HG02642 (cell line): ENCODE measurements around the gene LRRC37A2.
"Not testable (repeated sequence)": the region's sequence is repeated elsewhere in the genome, so short reads cannot be mapped to it uniquely, and the experiment has no call there.

ENCODE experiments used
- ATAC-seq: cut with Tn5 transposase; IDR thresholded peaks from one replicate; pipeline ENCODE4 v1.9.1; 2021; ENCODE audit warnings: mild to moderate bottlenecking; ENCODE audit not compliant: unreplicated experiment, poor library complexity

The LRRC37A2 gene

GRCh38 chr17:46512168-46512567 is at the start of gene LRRC37A2:
LRRC37A2 (plus strand) TSS chr17:46512468; CDS start chr17:46512713, 245 bp downstream.
- not testable (repeated sequence) for ATAC-seq

- not testable (repeated sequence) for ATAC-seq
Measured at GRCh38 chr17:46467618-46468017, 44.6 kb upstream of the LRRC37A2 start.

- ATAC-seq: not testable (repeated sequence)
Measured at GRCh38 chr17:46474489-46474888, 37.8 kb upstream of the LRRC37A2 start.

DNA sequence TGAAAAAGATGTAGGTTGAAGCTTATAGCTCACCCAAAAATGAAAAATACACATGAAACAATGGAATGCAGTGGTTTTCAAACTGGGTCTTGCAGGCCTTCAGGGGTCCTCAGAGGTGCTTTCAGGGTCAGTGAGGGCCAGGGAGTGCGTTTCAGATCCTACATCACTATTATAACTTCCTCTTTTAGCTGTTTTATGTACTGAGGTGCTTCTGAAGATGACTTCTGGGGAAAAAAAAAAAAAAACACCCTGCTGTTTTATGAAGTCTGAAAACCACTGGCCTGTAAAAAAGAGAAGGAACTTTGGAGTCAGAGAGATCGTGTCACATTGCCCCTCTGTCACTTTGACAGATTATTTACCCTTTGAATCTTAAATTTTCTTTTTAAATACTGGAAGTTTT is 36.7 kb upstream of the LRRC37A2 start:
- ATAC-seq: not testable (repeated sequence)

DNA sequence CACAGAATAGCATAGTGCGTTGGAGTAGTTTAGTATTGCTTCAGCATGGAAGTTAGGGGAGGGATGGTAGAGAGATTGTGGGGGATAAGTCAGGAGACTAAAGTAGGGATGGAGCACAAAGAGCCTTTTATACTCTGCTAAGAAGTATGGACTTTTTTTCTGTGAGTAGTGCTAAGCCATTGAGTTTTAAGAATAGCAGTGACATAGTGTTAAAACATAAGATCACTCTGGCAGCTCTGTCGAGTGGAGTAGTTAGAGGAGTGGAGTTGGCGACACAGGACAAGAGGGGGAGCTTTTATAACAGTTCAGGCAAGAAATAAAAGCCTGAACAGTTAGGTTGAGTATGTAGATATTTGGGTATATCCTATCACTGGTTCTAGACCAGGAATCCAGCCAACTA is 33.4 kb upstream of the LRRC37A2 start:
- ATAC-seq: not testable (repeated sequence)

GRCh38 chr17:46481310-46481709 is 31.0 kb upstream of the LRRC37A2 start:
- not testable (repeated sequence) for ATAC-seq

GRCh38 chr17:46492021-46492420 is 20.2 kb upstream of the LRRC37A2 start:
- ATAC-seq: not testable (repeated sequence)

DNA sequence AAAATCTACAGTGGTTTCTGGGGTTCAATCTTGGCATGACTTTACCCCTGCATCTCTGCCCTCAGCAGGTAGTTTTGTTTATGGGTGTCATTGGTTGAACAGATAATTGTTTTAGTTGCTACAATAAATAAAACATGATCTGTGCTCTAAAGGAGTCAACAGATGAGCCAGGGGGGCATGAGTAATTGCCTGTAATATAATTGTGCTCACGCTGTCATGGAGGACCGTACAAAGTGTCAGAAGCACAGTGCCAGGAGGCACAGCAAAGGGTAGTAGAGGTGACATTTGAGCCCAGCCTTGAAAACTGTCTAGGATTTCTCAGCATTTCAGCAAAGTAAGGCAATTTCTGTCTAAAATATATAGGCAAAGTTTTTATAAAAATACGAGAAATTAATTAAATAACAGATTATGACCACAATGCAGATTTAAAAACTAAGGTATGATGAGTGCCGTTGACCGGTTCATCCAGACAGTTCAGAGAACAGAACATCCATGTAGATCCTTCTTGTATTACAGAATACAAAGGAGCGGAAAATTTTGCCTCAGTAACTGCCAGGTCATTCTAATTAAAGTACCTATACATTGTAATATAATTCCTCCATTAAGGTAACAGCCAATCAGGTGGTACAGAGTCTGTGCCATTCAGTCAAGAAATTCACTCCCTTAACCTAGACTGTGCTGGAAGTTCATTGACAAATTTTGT is 12.7 kb upstream of the LRRC37A2 start:
- not testable (repeated sequence) for ATAC-seq

- ATAC-seq: not testable (repeated sequence)
Measured at GRCh38 chr17:46505896-46506295, 6.4 kb upstream of the LRRC37A2 start.

DNA sequence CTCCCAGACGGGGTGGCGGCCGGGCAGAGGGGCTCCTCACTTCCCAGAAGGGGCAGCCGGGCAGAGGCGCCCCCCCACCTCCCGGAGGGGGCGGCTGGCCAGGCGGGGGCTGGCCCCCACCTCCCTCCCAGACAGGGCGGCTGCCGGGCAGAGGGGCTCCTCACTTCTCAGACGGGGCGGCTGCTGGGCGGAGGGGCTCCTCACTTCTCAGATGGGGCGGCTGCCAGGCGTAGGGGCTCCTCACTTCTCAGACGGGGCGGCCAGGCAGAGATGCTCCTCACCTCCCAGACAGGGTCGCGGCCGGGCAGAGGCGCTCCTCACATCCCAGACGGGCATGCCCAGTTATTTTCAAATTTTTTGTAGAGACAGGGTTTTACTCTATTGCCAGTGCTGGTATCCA is 22.4 kb downstream of the LRRC37A2 start:
- not testable (repeated sequence) for ATAC-seq

DNA sequence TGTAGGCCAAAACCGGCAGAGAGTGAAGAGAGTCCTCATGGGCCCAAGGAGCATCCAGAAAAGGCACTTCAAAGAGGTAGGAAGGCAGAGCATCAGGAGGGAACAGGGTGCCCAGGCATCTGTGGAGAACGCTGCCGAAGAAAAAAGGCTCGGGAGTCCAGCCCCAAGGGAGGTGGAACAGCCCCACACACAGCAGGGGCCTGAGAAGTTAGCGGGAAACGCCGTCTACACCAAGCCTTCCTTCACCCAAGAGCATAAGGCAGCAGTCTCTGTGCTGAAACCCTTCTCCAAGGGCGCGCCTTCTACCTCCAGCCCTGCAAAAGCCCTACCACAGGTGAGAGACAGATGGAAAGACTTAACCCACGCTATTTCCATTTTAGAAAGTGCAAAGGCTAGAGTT is 36.3 kb downstream of the LRRC37A2 start:
- ATAC-seq: not testable (repeated sequence)

DNA sequence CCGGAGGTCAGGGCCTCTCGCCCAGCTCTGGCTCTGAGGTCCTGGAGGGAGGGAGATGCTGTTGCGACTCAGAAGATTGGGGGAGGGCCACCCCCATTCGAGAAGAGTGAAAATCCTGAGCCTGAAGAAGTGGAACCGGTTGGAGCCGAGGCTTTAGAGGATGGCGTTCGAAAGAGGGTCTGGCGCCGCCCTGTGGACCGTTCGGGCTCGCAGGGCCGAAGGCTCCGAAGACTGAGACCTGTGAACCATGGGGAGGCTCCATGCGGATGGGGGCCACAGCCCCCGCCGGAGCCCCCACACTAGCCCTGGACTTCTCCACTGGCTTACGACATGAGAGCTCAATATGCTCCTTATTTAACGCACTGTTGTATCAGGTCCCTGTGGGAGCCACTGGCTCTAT is 46.9 kb downstream of the LRRC37A2 start:
- not testable (repeated sequence) for ATAC-seq

DNA sequence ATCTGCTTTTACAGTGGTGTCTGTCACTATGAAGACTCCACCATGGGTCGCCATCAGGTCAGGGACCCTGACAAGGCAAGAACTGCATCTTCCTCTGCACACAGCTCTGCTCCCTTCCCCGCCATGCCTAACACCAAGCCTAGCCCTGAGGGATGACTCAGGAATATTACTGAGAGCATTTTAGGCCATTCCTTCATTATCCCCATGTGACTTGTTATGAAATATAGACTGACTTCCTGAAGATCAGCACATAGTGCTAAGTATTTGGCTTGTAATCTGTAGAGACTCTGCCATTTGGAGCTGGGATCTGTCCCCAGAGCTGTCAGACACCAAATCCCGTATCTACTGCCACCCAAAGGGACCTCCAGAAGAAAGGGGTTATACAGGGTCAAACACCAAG is 47.8 kb downstream of the LRRC37A2 start:
- ATAC-seq: not testable (repeated sequence)

DNA sequence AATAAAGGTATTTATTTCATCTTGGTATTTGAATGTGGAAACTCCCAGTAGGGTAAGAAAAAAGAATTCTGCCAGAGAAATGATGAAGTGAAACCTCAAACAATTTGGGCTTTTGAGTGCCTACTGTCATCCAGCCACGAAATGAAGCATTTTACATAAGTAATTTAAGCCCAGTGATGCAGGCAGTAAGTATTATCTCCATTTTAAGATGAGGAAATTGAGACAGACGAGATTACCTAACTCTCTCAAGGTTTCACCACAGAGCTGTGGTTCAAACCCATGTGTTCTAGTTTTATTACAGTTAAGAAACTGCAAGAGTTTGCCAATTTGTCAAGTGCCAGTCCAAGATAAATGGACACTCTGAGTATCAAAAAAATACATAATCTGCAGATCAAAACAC is 54.0 kb downstream of the LRRC37A2 start:
- ATAC-seq: not testable (repeated sequence)

- not testable (repeated sequence) for ATAC-seq
Measured at GRCh38 chr17:46566980-46567379, 54.7 kb downstream of the LRRC37A2 start.

- not testable (repeated sequence) for ATAC-seq
Measured at GRCh38 chr17:46571796-46572195, 59.5 kb downstream of the LRRC37A2 start.

DNA sequence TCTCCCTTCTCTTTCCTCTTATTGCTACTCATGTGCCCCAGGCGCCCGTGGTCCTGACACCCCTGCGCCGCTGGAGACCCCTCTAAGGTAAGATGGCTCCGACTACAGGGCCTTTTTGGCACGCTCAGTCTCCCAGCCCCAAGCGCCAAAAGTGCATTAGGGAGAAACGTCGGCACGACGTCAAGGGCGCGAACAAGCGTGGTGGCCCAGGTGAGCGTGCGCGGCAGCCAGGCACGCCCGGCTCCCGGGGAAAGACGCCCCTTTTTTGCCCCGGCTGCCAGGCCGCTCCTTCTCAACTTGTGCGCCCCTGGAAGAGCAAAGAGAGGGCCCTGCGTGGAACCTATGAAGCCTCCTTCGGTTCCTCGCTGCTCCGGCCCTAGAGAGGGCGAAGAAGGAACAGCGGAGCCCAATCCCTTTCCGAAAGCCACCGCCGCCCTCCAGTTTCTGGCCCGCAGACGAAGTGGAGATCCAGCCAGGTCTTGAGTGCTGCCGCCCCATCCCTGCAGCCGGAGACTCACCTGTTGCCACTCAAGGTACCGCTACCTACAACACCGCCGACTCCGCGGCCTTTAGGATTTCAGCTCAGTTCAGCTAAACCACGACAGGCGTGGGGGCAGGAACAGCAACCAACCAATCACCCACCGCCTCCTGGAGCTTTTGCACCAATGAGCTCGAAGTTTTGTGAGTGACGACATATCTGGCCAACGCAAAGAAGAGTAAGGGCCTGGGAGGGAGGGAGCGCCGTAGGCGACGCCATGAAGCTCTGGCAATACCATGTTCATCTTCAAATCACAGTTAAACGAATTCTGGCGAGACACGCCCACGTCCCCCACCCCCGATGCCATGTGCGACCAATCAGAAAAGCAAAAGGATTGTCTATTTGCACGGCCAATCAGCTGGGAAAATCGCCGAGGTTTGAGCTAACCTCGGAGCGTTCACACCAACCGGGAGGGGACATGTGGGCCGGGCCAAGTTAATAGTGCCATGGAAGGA is 67.1 kb downstream of the LRRC37A2 start, which contains the start of gene ARL17A:
ARL17A (minus strand) TSS at position 609 of the 993 bp plus-strand sequence. CDS start 3,369 bp downstream, outside the sequence.
- peak; percentile 89 for ATAC-seq

DNA sequence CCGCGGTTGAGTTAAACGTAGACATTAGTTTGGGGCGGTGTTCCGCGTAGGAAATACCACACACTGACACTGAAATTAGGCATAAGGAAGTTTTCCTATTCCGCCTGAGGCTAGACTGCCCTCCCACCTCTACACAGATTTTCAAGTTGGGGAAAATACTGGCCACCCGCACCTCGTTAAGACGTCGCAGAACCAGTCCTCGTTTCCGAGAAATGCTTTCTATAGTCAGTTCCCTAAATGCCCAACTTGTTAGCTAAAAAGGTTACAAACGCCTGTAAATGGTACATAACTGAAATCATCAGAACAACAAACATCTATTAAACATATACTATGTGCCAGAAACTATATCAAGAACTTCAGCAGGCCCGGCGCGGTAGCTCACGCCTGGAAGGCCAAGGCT is 67.8 kb downstream of the LRRC37A2 start:
- not testable (repeated sequence) for ATAC-seq

DNA sequence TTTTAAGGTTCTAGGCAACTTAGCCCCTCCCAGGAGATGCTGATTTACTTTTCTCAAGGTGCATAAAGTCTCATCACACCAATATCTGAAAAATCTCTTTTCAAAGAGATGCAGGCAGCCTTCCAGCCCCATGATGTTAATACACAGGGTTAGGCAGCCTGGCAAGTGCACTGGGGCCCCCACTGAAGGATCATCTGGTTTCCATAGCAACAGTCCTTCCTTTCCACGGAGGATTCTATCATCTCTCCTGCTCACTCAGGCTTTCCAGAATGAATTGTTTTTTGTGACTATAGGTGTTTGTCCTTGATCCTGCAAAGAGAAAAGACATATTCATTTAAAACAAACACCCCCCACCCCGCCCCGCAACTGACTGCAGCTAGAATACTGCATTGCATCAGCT is 73.2 kb downstream of the LRRC37A2 start:
- ATAC-seq: not testable (repeated sequence)

- ATAC-seq: peak; percentile 86
Measured at GRCh38 chr17:46590157-46591146, 78.2 kb downstream of the LRRC37A2 start, which contains the start of gene NSF. NSF (plus strand) TSS chr17:46590669; CDS start chr17:46590776, 107 bp downstream.
